Stimulated activated CD8-positive, alpha-beta memory T cell treated with anti-CD3 and anti-CD28 coated beads, Interleukin-15, amount 100 ng/mL, for 1 hour (primary cell): ENCODE data around the gene SLC2A4RG.
"Not testable (repeated sequence)": the region's sequence is repeated elsewhere in the genome, so short reads cannot be mapped to it uniquely, and the experiment has no call there.

ENCODE experiments used
- DNase-seq: peaks from one replicate; pipeline ENCODE4 v3.0.0-alpha.2; 2020; ENCODE audit warnings: low read depth

SLC2A4RG gene

GRCh38 chr20:63755933-63756647 lies 16.5 kb downstream of the SLC2A4RG start:
- no peak for DNase-seq

DNA sequence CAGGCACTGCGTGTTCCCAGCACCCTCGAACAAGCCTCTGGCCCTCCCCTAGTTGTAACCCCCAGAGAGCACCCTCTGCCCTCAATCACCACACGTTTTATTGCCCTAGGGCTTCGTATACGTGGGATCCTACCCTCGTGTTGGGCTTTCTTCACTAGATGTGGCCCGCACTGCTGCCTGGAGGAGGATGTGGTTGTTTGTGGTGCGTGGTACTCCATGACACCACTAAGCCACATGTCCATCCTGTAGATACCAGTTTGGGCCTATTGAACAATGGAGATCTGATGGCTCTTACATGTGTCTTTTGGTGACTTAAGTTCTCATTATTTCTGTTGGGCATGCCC lies 17.0 kb downstream of the SLC2A4RG start:
- no peak for DNase-seq

- no peak for DNase-seq
These were observed 18.6 kb downstream of the SLC2A4RG start for GRCh38 chr20:63758152-63758551.

GRCh38 chr20:63759377-63759901 lies 19.9 kb downstream of the SLC2A4RG start:
- no peak for DNase-seq

GRCh38 chr20:63765082-63765873 lies 25.7 kb downstream of the SLC2A4RG start:
- no peak for DNase-seq

GRCh38 chr20:63765902-63766301 lies 26.3 kb downstream of the SLC2A4RG start:
- no peak for DNase-seq

DNA sequence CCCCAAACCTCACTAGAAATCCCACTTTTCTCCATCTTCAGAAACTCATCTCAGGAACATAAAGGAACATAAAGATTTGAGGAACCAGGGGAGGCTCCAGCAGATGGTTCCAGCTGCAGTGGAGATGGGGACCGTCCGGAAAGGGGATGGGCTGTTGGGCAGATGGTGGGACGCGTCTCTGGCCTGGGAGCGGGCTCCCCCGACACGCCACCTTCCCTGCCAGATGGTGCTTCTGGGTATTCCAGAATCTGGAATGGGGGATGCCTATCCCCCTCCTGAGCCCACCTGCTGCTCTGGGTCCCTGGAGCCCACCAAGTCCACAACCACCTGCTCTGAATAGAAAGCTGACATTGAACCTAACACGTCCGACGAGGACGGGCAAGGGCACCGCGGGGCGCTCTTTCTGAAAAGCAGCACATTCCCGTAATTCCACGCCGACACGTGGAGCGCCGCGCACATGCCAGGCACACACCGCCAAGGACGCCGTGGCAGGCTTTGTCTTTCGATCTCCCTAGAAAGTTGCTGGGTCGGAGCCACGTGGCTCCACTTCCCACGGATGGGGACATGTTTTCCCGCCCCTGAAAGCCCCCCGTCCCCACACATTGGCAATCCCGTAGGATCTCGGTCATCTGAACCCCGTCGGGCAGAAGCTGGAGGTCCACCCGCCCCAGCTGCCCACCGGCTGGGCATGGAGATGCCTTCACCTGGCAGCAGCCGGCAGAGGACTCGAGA lies 27.3 kb downstream of the SLC2A4RG start:
- no peak for DNase-seq

GRCh38 chr20:63767456-63767855 lies 27.9 kb downstream of the SLC2A4RG start:
- no peak for DNase-seq

DNA sequence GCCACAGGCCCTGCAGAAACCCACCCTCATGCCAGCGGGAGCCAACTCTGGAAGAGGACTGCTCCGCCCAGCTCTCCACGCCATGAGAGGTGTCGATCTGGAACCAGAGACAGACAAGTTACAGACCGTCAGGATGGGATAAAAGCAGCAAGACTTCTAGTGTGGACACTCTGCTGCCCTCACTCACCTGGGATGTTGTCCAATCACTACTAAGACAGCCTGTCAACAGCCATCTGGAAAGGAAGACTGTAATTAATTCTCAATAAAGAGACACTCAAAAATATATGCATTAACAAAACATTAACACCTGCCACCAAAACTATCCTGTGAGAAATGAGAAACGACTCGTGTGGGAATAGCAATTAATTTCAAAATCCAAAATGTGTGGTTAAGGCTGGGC lies 28.3 kb downstream of the SLC2A4RG start:
- no peak for DNase-seq

- DNase-seq = no peak
These were observed 29.3 kb downstream of the SLC2A4RG start for GRCh38 chr20:63768591-63769515.

GRCh38 chr20:63769891-63770474 lies 30.4 kb downstream of the SLC2A4RG start:
- no peak for DNase-seq

DNA sequence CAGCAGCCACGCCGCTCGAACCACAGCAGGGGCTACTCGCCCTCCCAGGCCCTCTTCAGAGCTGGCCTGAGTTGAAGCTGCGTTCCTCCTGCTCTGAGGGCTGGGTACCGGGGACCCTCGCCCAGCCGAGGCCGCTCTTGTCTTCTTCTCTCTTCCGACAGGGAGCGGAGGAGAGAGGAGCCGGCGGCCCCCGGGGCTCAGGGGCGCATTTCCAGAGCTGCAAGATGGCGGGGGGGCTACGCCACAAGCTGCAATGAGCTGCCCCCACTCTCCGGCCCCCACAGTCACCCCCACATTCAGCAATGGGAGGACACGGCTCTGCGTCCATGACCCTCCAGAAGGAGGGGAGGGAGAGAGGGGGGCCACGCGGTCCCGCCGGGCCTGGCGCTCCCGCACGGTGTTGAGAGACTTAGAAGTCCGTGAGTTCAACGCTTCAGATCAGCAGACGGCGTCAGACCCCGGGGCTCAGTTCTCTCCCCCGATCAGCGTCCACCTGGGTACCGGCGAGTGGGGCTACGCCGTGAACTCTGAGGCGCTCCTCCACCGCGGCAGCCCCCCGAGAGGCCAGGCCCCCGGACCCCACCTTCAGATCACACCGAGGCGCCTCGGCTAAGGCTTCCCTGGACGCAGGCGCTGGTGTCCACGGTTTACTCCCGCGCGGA lies 31.6 kb downstream of the SLC2A4RG start:
- no peak for DNase-seq

DNA sequence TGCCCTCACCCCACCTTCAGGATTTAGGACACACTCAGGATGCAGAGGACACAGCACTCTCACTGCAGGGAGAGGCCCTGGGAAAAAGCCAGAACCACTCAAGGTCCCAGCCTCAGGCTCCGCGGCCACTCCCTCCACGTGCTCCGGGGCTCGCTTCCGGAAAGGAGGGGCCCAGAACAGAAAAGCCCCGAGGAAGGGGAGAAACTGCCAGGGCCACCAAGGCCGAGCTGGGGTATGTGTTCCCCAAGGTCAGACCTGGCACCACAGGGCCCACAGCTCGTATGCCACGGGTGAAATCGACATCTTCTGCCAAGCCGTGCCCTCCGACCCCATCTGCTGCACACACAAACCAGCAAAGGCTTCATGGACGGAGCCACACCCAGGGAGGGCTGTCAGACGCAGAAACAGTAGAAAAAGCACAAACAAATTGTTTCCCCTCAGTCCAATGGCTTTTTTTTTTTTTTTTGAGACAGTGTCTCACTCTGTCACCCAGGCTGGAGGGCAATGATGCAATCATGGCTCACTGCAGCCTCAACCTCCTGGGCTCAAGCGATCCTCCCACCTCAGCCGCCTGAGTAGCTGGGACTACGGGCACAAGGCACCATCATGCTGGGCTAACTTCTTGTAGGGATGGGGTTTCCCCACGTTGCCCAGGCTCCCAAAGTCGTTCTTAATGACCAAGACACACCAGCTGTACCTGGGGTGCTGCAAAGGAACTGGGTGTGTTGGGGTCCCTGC lies 33.4 kb downstream of the SLC2A4RG start:
- no peak for DNase-seq

- DNase-seq = no peak
These were observed 34.1 kb downstream of the SLC2A4RG start for GRCh38 chr20:63773571-63774241.

DNA sequence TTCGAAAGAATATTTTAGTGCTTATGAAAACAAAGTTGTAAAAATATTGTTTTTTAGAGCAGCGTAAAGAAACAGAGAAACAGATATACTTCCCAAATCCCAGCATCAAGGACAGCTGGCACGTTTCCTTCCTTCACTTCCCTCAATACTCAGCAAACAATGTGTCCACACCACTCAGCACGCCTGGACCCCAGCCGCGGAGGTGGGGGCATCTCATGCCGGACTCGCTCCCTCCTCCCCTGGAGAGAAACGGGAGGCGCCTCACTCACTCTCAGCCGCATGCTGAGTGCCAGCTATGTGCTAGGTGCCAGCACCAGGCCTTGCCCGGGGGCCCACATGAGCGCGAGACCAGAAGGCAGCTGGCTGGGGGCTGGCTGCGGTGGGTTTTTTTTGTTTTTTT lies 34.7 kb downstream of the SLC2A4RG start:
- DNase-seq = no peak

- no peak for DNase-seq
These were observed 35.8 kb downstream of the SLC2A4RG start for GRCh38 chr20:63775096-63775978.

GRCh38 chr20:63776875-63777274 lies 37.3 kb downstream of the SLC2A4RG start:
- DNase-seq = not testable (repeated sequence)

GRCh38 chr20:63777614-63778013 lies 38.0 kb downstream of the SLC2A4RG start:
- DNase-seq = no peak
